H54 (cell line): ENCODE measurements around the gene LGALS3.

Source experiments
- DNase-seq: peaks from one replicate; pipeline ENCODE4 v3.0.0; 2011; ENCODE audit warnings: low spot score, mixed read lengths; ENCODE audit not compliant: insufficient read length
- FAIRE-seq: peaks from 3 replicates; lab custom pipeline; 2011; peaks lifted over from hg19 to GRCh38; lab: Jason Lieb, UNC
- POLR2A ChIP-seq: IDR thresholded peaks from 2 replicates; pipeline ENCODE4 v1.6.1; 2011; ENCODE audit warnings: low read depth, mild to moderate bottlenecking, low read length

Gene LGALS3

DNA sequence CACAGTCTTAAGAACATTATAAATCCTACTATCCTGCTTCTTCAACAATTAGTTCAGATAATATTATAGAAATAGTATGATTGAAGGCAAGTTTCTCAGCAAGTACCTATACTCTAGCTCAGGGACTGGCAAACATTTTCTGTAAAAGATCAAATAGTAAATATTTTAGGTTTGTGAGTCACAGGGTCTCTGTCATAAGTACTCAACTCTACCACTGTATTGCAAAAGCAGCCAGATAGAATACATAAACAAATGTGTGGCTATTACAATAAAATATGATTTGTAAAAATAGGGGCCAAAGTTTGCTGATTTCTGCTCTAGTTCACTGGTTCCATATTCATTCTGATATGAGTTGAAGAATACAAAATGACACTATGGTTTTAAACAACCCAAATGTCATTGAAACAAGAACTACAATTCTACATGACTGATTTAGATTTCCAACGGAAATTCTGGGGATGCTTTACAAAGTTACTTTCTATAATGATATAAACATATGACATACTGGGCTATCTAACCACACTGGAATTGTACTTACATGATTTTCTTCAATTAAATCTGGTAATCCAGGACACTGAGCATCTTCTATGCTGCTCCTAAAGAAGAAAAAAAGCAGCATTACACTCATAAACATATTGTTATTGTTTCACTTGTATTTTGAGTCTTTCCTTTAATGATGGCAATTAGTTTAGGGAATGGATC, 23.2 kb downstream of the LGALS3 start:
- DNase-seq, result no peak
- FAIRE-seq, result no peak
- TF ChIP-seq POLR2A, result no peak

DNA sequence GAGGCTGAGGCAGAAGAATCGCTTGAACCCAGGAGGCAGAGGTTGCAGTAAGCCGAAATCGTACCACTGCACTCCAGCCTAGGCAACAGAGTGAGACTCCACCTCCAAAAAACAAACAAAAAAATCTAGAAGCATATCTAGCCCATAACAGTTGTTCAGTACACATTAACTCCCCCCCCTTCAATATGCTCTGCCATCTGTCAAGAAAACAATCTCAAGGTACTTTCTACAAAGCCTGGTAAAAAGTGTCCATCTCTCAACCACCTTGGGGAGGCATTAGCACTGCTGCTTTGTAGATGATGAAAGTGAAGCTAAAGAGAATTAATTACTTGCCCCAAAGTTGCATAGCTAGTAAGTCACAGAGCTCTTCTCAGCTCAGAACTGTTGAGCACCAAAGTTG, 24.9 kb downstream of the LGALS3 start:
- FAIRE-seq, result no peak
- no peak for DNase-seq
- TF ChIP-seq POLR2A, result no peak

DNA sequence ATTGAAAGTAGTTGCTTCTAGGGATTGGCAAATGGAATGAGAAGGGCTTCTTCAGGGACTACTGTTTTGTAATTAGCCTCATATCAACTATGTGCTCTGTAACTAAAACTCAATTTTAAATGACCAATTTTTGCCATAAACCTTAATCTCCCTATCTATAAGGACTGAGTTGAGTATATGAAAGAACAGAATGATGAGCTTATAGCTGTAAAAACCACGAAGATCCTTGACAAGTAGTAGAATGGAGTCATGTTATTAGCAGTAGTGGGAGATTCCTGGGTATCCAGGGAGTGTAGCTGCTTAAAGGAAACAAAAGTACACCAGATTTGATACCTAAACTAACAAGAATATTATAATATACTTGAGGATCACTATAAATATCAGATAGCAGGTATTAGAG, 28.0 kb downstream of the LGALS3 start:
- TF ChIP-seq POLR2A, result no peak
- DNase-seq (no peak), FAIRE-seq (no peak)

DNA sequence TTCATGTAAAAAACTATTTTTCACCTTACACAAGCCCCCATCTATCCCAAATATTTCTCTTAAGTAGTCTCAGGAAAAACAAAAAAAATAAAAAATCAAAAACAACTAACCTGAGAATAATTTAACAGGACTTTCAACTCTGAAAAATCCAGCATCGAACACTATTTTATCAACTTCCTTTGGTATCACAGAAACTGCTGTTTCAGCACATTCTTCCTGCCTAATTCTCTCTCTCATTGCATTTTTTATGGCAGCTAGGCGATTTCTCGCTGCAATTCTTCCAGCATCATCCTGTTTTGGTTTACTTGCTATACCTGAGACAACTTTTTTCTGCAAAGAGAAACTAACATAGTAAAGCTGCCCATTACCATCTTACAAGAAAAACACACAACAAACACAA, 29.4 kb downstream of the LGALS3 start:
- DNase-seq (no peak), FAIRE-seq (no peak)
- TF ChIP-seq POLR2A, result no peak

DNA sequence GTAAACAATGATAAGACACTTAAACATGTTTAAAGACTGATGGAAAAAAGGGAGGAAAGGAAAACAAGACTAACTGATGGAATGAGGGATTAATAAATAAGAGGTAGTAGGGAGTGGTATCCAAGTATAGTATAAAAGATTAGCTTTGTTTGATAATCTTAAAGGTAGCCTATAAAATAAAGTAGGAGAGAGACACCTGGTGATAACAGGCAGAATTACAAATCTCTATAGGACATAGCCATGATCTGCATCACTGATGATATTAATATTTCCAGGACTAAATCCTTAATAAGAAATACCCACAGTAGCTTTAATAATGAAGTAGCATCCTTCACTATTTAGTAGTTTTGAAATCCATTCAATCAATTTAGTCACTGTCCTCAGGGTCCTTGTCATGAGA, 31.9 kb downstream of the LGALS3 start:
- no peak for DNase-seq
- no peak for TF ChIP-seq POLR2A
- FAIRE-seq, result no peak

DNA sequence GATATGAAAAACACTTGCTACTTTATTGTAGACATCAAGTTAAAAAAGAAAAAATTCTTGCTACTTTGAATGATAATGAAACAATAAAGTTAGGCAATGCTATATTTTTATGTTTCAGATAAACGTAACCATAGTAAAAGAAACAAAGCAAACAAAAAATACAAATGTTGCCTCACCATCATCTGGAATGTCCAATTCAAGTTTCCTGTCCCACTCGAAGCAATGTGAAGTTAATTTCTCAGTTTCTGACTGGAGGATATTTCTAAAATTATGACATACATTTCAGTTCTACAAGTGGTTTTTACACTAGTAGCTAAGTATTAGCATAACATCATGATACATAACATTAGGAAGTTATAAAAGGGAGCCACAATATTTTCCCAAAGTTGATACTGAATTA, 41.5 kb downstream of the LGALS3 start:
- no peak for DNase-seq
- TF ChIP-seq POLR2A, result no peak
- FAIRE-seq, result no peak

DNA sequence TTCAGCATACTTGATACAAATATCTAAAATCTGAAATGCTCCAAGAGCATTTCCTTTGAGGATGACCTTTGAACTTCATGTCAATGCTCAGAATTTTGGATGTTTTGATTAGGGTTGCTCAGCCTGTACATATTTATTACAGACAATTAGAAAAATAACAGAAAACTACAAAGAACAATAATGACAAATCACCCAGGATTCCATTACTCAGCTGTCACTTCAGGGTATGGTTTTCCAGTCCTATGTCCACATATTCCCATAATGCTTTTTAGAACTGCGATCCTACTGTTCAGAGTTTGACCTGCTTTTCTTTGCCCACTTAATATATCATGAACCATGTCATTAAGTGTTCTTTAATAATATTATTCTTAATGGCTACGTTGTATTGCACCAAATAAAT, 51.0 kb downstream of the LGALS3 start:
- no peak for DNase-seq
- no peak for TF ChIP-seq POLR2A
- FAIRE-seq, result no peak

DNA sequence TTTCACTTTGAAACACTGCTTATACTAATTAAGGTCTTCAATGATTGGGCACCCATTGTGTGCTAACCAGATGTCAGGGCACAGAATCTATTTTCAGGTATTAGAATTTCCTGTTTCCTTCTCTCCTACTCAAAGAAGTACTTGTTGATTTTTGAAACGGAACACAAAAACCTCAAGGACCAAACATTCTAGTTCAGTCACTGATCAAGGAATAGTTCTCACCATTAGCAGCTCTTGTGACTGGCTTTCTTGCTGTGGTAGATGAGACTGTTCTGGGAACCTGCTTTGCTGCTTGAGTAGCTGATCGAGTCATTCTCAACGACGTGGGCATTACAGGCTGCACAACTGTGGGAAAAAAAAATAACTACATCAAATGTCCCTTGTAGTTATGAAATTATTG, 51.4 kb downstream of the LGALS3 start:
- TF ChIP-seq POLR2A, result no peak
- DNase-seq (no peak), FAIRE-seq (no peak)

DNA sequence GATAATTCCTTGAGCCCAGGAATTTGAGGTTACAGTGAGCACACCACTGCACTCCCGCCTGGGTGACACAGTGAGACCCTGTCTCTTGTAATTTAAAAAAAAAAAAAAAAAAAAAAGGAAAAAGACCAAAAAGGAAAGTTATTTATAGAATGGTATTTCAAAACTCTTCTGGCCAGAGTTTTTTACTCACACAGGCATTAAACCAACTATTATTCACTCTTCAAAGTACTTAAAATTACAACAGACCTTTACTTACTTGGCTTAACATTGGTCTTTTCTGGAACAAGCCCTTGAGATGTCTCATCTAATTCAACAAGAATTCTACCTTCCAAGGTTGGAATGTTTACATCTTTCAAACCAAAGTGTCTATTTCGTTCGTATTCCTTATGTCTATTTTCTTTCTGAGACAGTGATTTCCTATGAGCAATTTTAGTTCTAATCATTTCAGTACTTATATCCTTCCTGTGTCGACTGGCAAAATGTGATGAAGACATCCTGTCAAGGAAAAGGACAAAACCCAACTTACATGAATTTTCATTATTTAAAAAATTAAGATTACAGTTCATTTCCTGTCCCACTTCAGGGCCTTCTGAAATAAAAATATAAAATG, 59.7 kb downstream of the LGALS3 start:
- DNase-seq (no peak), FAIRE-seq (no peak)
- no peak for TF ChIP-seq POLR2A

DNA sequence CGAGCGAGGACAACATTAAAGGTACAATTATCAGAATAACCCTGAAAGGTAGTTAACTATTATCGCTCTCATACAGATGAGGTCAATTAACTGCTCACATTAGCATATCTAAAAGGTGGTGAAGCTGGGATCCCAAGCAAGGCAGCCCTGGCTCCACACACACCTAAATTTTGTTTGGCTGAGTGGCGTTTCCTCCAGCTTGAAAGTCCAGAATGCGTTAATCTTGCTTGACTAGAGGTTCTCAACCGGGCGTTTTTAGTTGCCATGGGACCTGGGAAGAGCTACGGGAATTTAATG, 61.8 kb downstream of the LGALS3 start:
- FAIRE-seq, result no peak
- TF ChIP-seq POLR2A, result no peak
- DNase-seq, result no peak

DNA sequence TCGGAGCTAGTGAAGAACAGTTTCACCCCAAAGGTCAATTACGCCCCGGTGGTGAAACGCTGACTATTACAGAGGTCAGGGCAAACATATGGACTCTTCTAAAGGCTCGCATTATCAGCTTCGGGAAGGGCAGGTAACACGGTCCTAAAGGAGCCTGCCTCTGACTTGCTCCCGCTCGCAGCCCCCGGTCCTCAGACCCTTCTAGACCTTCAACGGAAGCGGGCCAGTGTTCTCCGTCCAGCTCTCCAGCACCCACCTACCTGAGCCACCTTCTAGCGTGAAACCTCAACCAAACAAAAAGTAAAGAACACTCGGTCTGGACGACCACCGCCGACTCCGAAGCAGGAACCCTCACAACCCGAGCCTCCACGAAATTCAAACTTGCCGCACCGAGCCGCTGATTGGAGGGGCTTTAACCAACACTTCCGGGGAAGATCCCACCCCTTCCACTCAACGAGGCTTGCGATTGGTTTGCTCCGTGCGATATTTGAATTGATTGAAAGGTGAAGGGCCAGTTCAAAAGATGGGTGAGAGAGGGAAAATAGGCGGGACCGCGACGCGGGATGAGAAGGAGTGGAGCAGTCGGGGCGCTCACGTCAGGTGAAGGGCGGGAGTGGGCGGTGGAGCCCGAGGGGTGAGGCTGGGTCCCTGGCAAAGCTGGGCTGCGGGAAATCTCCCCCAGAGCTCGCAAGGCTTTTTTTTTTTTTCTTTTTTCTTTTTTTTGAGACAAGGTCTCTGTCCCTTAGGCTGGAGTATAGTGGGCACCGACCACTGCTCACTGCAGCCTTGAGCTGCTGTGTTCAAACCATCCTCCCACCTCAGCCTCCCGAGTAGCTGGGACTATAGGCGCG, 62.4 kb downstream of the LGALS3 start, which contains the start of gene DLGAP5:
DLGAP5 (minus strand) TSS at position 383 of the 851 bp plus-strand sequence. CDS start 2,406 bp downstream, outside the sequence.
- DNase-seq (peak; percentile 63), FAIRE-seq (peak; percentile 97)
- peak; percentile 37 for TF ChIP-seq POLR2A

DNA sequence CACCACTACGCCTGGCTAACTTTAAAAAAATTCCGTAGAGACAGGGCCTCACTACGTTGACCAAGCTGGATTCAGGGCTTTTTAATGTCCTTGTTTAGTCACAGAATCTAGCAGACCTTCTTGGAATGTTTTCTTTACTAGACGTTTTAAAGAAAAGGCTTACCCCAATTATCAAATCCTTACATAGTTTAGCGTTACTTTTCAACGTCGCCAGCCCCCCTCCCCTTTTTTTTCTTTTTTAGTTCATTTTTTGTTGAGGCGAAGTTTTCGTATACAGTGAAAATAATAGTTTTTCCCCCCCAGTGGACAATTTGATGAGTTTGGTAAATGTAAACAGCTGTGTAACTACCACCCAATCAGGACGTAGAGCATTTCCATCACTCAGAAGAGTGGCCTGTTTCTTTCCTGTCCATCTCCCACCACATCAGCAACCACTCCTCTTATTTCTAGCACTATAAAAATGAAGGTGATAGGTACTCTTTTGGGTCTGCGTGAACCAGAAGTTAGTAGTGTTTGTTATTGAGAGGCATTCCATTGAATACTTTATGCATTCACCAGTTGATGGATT, 63.1 kb downstream of the LGALS3 start:
- no peak for DNase-seq
- no peak for FAIRE-seq
- TF ChIP-seq POLR2A, result no peak

DNA sequence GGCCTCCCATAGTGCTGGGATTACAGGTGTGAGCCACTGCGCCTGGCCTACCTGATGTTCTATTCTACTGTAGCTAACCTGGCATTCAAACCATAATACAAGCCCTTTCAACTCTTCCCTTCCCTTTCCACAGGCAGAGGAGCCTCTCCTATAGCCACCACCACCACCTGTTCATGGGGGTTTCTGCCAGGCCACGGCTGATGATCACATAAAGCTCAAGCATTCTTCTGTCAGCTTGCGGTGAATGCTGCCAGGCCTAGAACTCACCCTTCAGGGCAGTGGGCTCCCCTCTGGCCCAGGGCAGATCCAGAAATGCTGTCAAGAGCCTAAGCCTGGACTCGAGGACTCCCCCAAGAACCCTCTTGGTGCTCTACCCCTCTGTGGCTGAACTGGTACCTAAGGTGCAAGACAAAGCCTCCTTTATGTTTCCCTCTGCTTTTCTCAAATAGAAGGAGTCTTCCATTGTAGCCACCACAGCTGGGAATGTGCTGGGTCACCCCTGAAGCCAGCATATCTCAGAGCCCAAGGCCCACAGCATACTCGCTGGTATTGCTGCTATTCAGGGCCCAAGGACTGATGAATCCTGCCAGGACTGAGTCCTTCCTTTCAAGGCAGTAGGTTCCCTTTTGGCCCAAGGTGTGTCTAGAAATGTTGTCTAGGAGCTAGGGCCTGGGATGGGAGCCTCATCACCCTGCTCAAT, 65.8 kb downstream of the LGALS3 start:
- DNase-seq, result no peak
- no peak for FAIRE-seq
- no peak for TF ChIP-seq POLR2A
